ENCODE results near the gene TBCC.

The TBCC gene

DNA sequence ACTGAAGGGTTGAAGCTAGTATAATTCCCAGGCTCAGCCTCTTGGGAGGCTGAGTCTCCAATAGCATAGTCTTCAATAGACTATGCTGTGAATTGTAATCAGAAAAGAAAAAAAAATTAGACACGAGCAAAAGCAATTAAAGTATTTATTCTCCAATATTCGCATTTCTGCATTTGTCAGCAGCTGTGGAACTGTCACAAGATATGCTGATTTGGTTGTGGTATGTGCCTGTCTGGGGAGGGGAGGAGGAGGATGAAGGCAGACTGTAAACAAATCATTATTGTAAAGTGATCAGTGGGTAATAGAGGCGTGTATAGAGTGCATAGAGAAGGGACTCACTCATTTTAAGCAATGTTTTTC, 25.8 kb upstream of the TBCC start:
- no peaks in the 10 kb centered on the region for H4K20me1 ChIP-seq (ENCODE audit: insufficient read depth, low read length)
- H3K27ac ChIP-seq (ENCODE audit: low read depth, low read length, poor library complexity, severe bottlenecking) = peak overlapping the region; percentile 96
- no peaks in the 10 kb centered on the region for H3K9me2 ChIP-seq (ENCODE audit: low read depth, low read length)
- H3K9ac ChIP-seq (ENCODE audit: low read length) = peak overlapping the region; percentile 79
- peak overlapping the region; percentile 60 for H3K4me3 ChIP-seq (ENCODE audit: low read depth, low read length, poor library complexity, severe bottlenecking)
- no peaks in the 10 kb centered on the region for H3K79me2 ChIP-seq (ENCODE audit: insufficient read depth, low read length)
- no peaks in the 10 kb centered on the region for H3K36me3 ChIP-seq (ENCODE audit: insufficient read depth, low read length)
- no peaks in the 10 kb centered on the region for H3K9me3 ChIP-seq (ENCODE audit: low read length)
- no peak overlapping the region for H2AFZ ChIP-seq (ENCODE audit: low read length)
- TF ChIP-seq, protein P1, sequence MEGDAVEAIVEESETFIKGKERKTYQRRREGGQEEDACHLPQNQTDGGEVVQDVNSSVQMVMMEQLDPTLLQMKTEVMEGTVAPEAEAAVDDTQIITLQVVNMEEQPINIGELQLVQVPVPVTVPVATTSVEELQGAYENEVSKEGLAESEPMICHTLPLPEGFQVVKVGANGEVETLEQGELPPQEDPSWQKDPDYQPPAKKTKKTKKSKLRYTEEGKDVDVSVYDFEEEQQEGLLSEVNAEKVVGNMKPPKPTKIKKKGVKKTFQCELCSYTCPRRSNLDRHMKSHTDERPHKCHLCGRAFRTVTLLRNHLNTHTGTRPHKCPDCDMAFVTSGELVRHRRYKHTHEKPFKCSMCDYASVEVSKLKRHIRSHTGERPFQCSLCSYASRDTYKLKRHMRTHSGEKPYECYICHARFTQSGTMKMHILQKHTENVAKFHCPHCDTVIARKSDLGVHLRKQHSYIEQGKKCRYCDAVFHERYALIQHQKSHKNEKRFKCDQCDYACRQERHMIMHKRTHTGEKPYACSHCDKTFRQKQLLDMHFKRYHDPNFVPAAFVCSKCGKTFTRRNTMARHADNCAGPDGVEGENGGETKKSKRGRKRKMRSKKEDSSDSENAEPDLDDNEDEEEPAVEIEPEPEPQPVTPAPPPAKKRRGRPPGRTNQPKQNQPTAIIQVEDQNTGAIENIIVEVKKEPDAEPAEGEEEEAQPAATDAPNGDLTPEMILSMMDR (IDR thresholded peaks at IDR 0.05; ENCODE audit: low read length) = no peak
- TF ChIP-seq EZH2 (IDR thresholded peaks at IDR 0.05; ENCODE audit: borderline replicate concordance, low read length) = no peak
- H3F3A ChIP-seq (ENCODE audit: insufficient read depth, low read length) = no peaks in the 10 kb centered on the region
- no peaks in the 10 kb centered on the region for H3K27me3 ChIP-seq (ENCODE audit: insufficient read depth, low read length)
- H3K4me1 ChIP-seq (ENCODE audit: insufficient read depth, low read length, severe bottlenecking) = peaks cover 55% of the 10 kb centered on the region
- H3K4me2 ChIP-seq (ENCODE audit: low read length) = peak overlapping the region; percentile 89

DNA sequence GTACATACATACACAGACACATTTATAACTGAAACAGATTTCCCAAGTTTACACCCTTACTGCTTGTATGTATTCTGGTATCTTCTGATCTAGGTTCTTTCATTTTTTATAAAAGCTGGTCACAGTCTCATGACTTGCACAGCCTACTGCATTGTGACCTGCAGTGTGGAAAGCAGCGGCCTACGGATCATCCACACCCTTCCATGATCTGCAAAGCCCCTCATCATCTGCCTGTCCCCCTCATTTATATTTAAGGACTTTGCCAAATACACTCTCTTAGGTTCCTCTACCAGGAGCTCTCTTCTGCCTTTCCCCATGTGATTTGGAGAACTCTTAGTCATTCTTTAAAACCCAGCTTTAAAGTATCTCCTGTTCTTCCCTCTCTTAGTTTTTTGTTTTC, 23.9 kb upstream of the TBCC start:
- H3K4me1 ChIP-seq (ENCODE audit: insufficient read depth, low read length, severe bottlenecking) = peaks cover 39% of the 10 kb centered on the region
- H3K79me2 ChIP-seq (ENCODE audit: insufficient read depth, low read length) = no peaks in the 10 kb centered on the region
- H3K4me2 ChIP-seq (ENCODE audit: low read length) = no peak overlapping the region
- TF ChIP-seq, protein P1 (IDR thresholded peaks at IDR 0.05; ENCODE audit: low read length) = no peak
- TF ChIP-seq EZH2 (IDR thresholded peaks at IDR 0.05; ENCODE audit: borderline replicate concordance, low read length) = no peak
- no peak overlapping the region for H3K9ac ChIP-seq (ENCODE audit: low read length)
- no peaks in the 10 kb centered on the region for H3K27me3 ChIP-seq (ENCODE audit: insufficient read depth, low read length)
- no peaks in the 10 kb centered on the region for H3K9me3 ChIP-seq (ENCODE audit: low read length)
- no peaks in the 10 kb centered on the region for H4K20me1 ChIP-seq (ENCODE audit: insufficient read depth, low read length)
- no peak overlapping the region for H3K4me3 ChIP-seq (ENCODE audit: low read depth, low read length, poor library complexity, severe bottlenecking)
- H3K36me3 ChIP-seq (ENCODE audit: insufficient read depth, low read length) = no peaks in the 10 kb centered on the region
- H3K9me2 ChIP-seq (ENCODE audit: low read depth, low read length) = no peaks in the 10 kb centered on the region
- H3K27ac ChIP-seq (ENCODE audit: low read depth, low read length, poor library complexity, severe bottlenecking) = peak overlapping the region; percentile 65
- H2AFZ ChIP-seq (ENCODE audit: low read length) = no peak overlapping the region
- no peaks in the 10 kb centered on the region for H3F3A ChIP-seq (ENCODE audit: insufficient read depth, low read length)

DNA sequence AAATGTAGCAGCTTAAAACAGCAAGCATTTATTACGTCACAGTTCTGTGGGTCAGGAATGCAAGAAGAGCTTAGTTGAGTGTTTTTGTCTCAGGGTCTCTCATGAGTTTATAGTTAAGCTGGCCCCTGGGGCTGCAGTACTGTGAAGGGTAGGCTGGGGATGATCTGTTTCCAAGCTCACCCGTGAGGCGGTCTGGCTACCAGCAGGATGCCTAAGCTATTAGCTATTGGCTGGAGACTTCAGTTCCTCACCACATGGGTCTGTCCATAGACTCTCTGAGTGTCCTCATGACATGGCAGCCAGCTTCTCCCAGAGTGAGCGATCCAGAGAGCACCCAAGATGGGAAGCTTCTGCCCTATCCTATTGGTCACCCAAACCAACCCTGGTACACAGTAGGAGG, 23.1 kb upstream of the TBCC start:
- Histone ChIP-seq H2AFZ (ENCODE audit: low read length) (no peak overlapping the region), H3K9me3 (ENCODE audit: low read length) (no peaks in the 10 kb centered on the region), H3K9ac (ENCODE audit: low read length) (no peak overlapping the region), H3K36me3 (ENCODE audit: insufficient read depth, low read length) (no peaks in the 10 kb centered on the region), H3K4me2 (ENCODE audit: low read length) (no peak overlapping the region), H3K4me3 (ENCODE audit: low read depth, low read length, poor library complexity, severe bottlenecking) (no peak overlapping the region), H3K79me2 (ENCODE audit: insufficient read depth, low read length) (no peaks in the 10 kb centered on the region), H3K9me2 (ENCODE audit: low read depth, low read length) (no peaks in the 10 kb centered on the region), H3K4me1 (ENCODE audit: insufficient read depth, low read length, severe bottlenecking) (peaks cover 31% of the 10 kb centered on the region), H3K27me3 (ENCODE audit: insufficient read depth, low read length) (no peaks in the 10 kb centered on the region), H3F3A (ENCODE audit: insufficient read depth, low read length) (no peaks in the 10 kb centered on the region), H4K20me1 (ENCODE audit: insufficient read depth, low read length) (no peaks in the 10 kb centered on the region), H3K27ac (ENCODE audit: low read depth, low read length, poor library complexity, severe bottlenecking) (peak overlapping the region; percentile 65)
- TF ChIP-seq, protein P1 (IDR thresholded peaks at IDR 0.05; ENCODE audit: low read length) = no peak
- no peak for TF ChIP-seq EZH2 (IDR thresholded peaks at IDR 0.05; ENCODE audit: borderline replicate concordance, low read length)

Measured in OCI-LY1 (cell line).